Suppressor macrophage (primary cell): ENCODE data around the gene MMP20.

Experiments
- DNase-seq, 4 experiments: peaks; one replicate each; pipeline ENCODE4 v3.0.0-alpha.2; 2020 to 2022

The MMP20 gene

DNA sequence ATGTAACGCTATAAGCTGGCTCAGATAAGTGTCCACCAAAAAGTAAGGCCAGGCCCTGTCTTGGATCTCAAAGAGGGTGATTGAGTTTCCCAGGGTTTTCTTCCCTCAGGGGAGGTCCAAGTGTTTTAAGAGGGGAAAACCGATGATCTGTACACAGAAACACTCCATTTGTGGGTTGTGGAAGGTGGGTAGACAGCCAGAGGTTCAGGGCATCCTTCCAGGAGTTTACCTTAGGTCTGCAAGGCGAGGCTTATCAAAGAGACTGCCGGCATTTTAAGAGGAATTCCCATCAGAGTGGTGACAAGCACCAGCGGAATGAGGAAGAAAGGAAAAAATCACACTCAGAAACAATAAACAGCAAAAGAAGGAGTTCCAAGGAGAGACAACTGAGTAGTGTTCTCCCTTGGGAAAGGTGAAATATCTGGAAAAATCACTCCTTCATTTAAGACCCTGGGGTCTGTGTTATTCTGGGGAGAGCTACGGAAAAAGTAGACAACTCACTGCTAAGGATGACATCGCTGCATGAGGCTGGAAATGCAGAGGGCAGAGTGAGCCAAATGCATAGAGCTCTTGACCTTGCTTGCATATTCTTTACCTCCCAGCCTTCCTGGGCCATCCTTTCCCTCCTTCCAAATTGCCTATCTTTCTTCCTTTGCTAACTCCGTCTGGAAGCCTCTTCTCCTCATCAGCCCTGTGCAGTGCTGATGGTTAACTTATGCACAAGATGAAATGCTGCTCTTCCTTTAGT is 72.5 kb downstream of the MMP20 start:
- no peak for DNase-seq

DNA sequence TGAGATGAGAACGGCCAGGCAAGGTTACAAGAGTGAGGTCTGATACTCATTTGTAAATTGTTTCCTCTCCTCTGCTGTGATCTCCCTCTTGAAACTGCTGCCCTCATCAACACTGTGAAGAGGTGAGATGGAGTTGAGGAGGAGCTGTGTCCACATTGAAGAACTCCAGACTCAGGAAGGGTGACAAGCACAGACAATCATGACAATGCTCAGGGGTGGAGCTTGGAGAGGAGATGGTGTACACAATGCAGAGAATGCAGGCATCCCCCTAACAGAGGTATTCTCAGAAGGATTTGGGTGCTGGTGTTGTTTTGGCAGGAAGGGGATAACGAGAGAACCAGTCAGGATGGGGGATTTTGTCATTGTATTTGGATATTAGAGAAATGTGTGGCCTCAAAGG is 73.1 kb downstream of the MMP20 start:
- DNase-seq, result no peak

DNA sequence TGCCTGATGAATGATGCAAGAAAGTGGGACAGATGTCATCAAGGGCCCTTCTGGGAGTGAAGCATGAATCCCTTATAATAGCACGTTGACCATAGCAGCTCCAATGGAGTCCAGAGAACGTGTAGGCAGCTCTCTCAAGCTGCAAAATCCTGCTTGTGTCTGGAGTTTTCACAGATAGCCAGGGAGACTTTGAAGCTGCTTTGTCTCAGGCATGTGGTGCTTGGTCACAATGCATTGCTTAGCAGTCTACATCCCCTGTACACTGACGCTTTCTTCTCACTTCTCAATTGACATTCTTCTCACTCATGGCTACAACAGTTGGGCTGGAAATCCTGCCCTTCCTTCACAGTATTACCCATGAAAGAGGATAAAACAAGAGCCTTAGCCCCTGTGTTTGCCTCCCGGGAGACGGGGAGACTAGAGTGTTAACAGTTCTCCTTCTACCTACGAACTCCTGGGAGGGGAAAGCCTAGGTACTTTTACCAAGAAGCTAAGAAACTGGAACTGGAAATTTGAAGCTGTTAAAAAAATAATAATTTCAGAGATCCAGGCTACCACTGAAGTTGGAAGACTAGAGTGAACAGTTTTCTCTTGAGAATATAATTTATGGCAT is 73.9 kb downstream of the MMP20 start:
- DNase-seq, result peak in 1 of 4 experiments; percentile 12

DNA sequence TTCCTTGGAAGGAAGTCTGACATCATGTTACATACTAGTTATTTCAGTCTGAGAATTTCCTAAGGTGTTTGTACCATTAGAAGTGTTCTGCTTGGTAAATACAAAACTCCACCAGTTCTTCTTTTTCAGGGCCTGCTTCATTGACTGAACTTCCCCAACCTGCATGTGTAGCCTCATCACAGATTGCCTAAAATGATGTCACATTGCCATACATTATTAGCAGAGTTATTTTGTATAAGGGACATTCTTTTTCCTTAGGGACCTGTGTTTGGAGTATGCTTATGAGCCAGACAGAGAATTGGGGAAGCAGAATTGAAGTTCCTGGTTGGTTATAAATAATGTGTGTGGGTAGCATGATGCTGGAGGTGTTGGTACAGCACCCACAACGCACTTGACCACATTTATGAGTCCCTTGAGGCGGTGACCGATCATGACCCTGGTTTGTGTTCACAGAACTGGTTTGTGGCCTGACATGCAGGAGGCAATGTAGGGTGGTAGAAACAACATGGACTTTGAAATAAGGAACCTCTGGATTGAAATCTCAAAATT is 78.1 kb downstream of the MMP20 start:
- peak; percentile 84 to 96 (median 89) for DNase-seq

DNA sequence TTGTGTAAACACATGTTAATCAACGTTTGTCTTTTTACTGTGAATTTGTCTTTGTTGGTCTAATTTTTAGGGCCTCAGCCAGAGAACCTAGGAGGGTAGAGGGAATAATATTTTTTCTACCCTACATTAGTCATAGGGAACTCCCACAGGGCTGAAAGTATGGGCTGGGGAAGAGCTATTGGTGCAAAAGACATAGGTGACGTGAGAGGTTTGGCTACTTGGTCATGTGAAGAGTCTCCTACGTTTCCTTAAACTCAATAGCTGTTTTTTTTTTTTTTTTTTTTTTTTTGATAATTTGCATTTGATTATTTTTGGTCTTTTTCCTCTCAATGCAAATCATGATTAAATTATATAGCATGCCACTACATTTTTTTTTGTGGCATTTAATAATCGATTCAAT is 78.7 kb downstream of the MMP20 start:
- peak; percentile 45 to 82 (median 60) for DNase-seq

DNA sequence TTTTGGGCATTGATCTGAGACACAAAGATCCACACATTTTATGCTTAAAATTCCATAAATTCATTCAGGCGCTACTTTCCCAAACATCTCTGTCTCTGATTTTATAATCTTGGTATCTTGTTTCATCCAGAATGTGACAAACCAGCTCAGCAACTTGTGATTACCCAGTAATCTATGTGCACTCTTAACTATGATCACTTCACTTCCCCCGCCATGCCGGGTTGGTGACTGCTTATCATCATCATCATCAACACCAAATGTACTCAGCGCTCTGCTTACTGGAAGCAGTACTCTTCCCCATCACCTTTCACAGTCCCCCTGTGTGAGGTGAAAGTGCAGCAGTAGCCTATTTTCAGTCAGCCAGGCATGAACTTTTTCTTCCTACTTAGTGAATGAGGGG is 79.4 kb downstream of the MMP20 start:
- DNase-seq, result peak in 2 of 4 experiments; percentile 12 to 14

DNA sequence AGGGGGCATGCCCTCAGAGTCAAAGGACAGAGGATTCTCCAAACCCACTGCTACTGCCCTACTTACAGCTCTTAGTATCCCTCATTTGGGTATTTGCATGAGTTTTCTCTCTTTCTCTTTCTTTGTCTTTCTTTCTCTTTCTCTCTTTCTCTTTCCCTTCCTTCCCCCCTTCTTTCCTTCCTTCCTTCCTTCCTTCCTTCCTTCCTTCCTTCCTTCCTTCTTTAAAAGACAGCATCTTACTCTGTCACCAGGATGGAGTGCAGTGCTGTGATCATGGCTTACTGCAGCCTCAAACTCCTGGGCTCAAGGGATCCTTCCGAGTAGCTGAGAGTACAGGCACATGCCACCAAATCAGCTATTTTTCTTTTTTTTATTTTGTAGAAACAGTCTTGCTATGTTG is 80.5 kb downstream of the MMP20 start:
- DNase-seq, result no peak

DNA sequence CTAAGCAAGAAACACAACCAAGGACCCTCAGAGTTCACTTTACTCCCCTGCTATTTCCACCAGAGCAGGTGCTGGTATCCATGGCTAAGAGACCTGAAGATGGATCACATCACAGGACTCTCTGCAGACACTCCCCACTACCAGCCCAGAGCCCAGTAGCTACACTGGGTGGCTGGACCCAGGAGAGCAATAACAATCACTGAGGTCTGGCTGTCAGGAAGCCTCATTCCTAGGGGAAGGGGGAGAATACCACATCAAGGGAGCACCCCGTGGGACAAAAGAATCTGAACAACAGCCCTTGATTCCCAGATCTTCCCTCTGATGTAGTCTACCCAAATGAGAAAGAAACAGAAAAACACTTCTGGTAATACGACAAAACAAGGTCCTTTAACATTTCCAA is 85.6 kb downstream of the MMP20 start:
- no peak for DNase-seq

DNA sequence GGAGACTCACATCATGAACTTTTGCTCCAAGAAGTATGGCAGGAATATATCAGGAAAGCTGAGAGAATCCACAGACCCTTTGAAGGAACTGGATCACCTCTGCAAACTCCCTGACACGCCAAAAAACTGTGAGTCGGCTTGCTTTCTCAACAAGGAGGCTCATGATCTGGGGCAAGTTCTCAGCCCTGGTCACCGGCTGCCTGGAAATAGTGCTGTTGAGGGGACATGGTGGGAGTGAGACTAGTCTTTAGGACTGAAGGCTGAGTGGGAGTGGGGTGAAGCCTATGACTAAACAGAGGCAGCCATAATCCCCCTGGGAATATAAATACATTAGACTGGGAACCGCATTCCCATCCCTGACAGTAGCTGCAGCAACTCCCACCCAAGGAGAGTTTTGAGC is 86.2 kb downstream of the MMP20 start:
- DNase-seq, result peak; percentile 18 to 58 (median 28)

DNA sequence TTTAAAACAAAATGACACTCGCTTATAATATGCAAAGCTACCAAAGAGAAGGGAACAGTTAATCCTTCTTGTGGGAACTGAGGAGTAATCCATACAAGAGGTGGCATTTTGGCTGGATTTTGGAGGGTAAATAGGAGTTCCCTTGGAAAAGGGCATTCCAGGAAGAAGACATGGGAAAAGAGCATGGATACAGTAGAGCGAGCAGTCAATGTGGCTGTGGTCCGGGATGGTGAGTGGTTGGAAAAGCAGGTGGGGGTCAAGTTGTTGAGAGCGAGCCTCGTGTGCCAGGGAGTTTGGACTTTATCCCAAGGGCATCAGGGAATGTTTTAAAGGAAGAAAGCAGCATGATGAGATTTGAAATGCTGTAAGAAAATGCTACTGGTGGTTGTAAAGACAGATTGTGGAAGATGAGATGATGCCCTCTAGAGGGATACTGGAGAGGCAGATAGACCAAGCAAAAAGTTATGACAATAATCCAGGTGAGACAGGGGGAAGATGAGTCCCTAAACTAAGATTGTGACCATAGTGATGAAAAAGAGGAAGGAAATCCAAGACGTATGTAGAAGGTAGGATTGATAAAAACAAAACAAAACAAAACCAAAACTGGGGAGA is 90.8 kb downstream of the MMP20 start:
- no peak for DNase-seq

DNA sequence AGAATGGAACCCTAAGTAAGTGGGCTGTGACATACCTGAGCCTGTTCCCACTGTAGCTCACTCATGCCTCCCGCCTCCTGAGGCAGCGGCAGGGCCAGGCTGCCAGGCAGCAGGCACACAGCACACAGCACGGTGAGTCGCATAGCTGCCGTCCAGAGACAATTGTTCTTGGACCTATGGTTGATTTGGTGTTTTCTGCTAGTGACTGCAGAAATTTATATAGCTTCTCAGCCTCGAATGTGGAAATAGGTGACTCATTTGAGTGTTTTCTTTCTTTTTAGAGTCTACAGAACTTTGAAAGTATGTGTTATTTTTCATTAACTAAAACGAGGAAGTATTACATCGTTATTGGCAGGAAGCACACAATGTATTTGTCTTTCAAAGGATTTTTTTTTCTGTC is 94.6 kb downstream of the MMP20 start, which contains the start of gene MMP7:
TSS of gene MMP7 (minus strand) at position 190 of the 400 bp plus-strand sequence. CDS start at position 143, 47 bp downstream.
- peak; percentile 18 to 73 (median 52) for DNase-seq

DNA sequence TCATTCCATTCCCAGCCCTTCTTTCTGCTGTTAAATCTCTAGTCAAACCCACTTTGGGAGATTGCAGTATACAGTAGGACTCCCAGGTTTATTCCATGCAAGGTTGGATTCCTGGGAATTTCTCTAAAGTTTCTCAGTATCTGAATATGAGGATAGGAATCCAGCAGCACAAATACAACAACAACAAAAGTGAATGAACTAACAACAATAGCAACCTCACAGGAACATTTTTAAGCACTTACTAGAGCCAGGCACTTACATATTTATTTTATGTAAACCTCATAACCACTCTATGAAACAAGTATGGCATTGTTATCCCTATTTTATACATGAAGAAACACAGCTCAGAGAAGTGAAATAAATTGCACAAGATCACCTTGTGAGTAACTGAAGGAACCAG is 96.5 kb downstream of the MMP20 start:
- no peak for DNase-seq

DNA sequence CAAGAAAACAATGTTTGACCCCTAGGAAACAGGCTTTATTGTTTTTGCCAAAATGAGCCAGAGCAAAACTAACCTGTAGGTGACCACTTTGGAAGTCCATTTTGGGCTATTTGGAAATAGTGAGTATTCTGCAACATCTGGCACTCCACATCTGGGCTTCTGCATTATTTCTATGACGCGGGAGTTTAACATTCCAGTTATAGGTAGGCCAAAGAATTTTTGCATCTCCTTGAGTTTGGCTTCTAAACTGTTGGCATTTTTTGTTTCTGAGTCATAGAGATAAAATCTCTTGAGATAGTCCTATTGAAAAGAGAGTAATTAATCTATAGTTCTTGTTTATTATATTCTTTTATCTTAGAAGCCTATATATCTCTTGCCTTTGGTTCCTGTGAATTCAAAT is 97.4 kb downstream of the MMP20 start:
- no peak for DNase-seq

DNA sequence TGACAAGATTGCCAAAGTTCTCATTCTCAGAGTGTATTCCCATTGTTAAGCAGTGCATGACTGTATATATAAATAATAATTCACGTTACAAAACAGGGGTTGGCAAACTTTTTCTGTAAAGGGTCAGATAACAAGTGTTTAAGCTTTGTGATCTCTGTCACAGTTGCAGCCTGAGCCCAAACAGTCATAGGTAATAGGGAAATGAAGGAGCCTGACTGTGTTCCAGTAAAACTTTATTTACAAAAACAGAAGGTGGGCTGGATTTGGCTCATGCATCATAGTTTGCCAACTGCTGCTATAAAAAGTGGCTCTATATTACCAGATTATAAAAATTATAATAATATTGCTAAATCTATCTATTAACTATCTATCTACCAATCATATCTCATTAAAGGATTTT is 98.1 kb downstream of the MMP20 start:
- no peak for DNase-seq
